AG10803 (cell line): ENCODE data around the gene PCSK6.

Experiments
- DNase-seq: peaks from one replicate; pipeline ENCODE4 v3.0.0; 2010; ENCODE audit warnings: low read depth
- H3K4me3 ChIP-seq: 2 replicates; pipeline ENCODE4 v1.5.1; 2011; ENCODE audit warnings: mild to moderate bottlenecking, low read length, control low read depth
- CTCF ChIP-seq: conservative IDR thresholded peaks from 2 replicates; pipeline ENCODE4 v1.5.1; 2011; ENCODE audit warnings: mild to moderate bottlenecking, low read length, control low read depth, inconsistent platforms

PCSK6 gene

GRCh38 chr15:101322016-101322695 lies 167.4 kb downstream of the PCSK6 start:
- no peak for DNase-seq
- no peak for TF ChIP-seq CTCF
- H3K4me3 ChIP-seq, result no peak overlapping the region

GRCh38 chr15:101320501-101321052 lies 168.9 kb downstream of the PCSK6 start:
- TF ChIP-seq CTCF, result peak; percentile 40
- no peak overlapping the region for H3K4me3 ChIP-seq
- peak; percentile 56 for DNase-seq

- no peak for DNase-seq
- no peak for TF ChIP-seq CTCF
- no peak overlapping the region for H3K4me3 ChIP-seq
Measured at GRCh38 chr15:101318839-101319238, 170.7 kb downstream of the PCSK6 start.

GRCh38 chr15:101318147-101318819 lies 171.2 kb downstream of the PCSK6 start:
- DNase-seq, result no peak
- no peak for TF ChIP-seq CTCF

GRCh38 chr15:101317336-101317872 lies 172.1 kb downstream of the PCSK6 start:
- H3K4me3 ChIP-seq, result no peak overlapping the region
- TF ChIP-seq CTCF, result no peak
- DNase-seq, result no peak

More at GRCh38 chr15:101318147-101318819, 171.2 kb downstream of the PCSK6 start:
- H3K4me3 ChIP-seq, result no peak overlapping the region

- no peak overlapping the region for H3K4me3 ChIP-seq
- TF ChIP-seq CTCF, result no peak
- DNase-seq, result no peak
Measured at GRCh38 chr15:101316529-101316928, 173.0 kb downstream of the PCSK6 start.

- no peak overlapping the region for H3K4me3 ChIP-seq
- no peak for DNase-seq
- no peak for TF ChIP-seq CTCF
Measured at GRCh38 chr15:101315736-101316135, 173.8 kb downstream of the PCSK6 start.
